GM10266 (cell line): ENCODE data around the gene CYP2F1.
"Not testable (repeated sequence)": the region's sequence is repeated elsewhere in the genome, so short reads cannot be mapped to it uniquely, and the experiment has no call there.

ENCODE experiments used
- DNase-seq: peaks from one replicate; pipeline ENCODE4 v3.0.0; 2012; ENCODE audit errors: extremely low spot score
- CTCF ChIP-seq: IDR thresholded peaks from 2 replicates; pipeline ENCODE4 v1.5.1; 2012; ENCODE audit warnings: mild to moderate bottlenecking, low read depth; ENCODE audit not compliant: control insufficient read depth, insufficient read depth; ENCODE audit errors: missing control alignments

The CYP2F1 gene

GRCh38 chr19:41112728-41113290 is 1.4 kb upstream of the CYP2F1 start:
- no peak for TF ChIP-seq CTCF
- no peak for DNase-seq

- no peak for TF ChIP-seq CTCF
- no peak for DNase-seq
These were observed 2.0 kb downstream of the CYP2F1 start for GRCh38 chr19:41116261-41116660.

- peak; percentile 3 for DNase-seq
These were observed 7.0 kb downstream of the CYP2F1 start for GRCh38 chr19:41120929-41121911.

GRCh38 chr19:41122846-41123245 is 8.6 kb downstream of the CYP2F1 start:
- DNase-seq = peak; percentile 1

- DNase-seq = peak; percentile 4
- no peak for TF ChIP-seq CTCF
These were observed 9.6 kb downstream of the CYP2F1 start for GRCh38 chr19:41123716-41124294.

GRCh38 chr19:41126765-41127203 is 12.6 kb downstream of the CYP2F1 start:
- TF ChIP-seq CTCF = peak; percentile 47
- DNase-seq = not testable (repeated sequence)

- DNase-seq = not testable (repeated sequence)
These were observed 13.1 kb downstream of the CYP2F1 start for GRCh38 chr19:41127362-41127761.

GRCh38 chr19:41127801-41128300 is 13.6 kb downstream of the CYP2F1 start:
- peak; percentile 39 for TF ChIP-seq CTCF
- not testable (repeated sequence) for DNase-seq
